RCC 7860 (cell line): ENCODE results near the gene C17orf50.

Experiments used
- DNase-seq: peaks from one replicate; pipeline ENCODE4 v3.0.0-alpha.2; 2015; ENCODE audit warnings: low spot score
- FAIRE-seq: peaks from 2 replicates; lab custom pipeline; 2012; peaks lifted over from hg19 to GRCh38; lab: Jason Lieb, UNC

C17orf50 gene

GRCh38 chr17:35780950-35781349 lies 20.3 kb downstream of the C17orf50 start:
- DNase-seq (no peak), FAIRE-seq (no peak)

DNA sequence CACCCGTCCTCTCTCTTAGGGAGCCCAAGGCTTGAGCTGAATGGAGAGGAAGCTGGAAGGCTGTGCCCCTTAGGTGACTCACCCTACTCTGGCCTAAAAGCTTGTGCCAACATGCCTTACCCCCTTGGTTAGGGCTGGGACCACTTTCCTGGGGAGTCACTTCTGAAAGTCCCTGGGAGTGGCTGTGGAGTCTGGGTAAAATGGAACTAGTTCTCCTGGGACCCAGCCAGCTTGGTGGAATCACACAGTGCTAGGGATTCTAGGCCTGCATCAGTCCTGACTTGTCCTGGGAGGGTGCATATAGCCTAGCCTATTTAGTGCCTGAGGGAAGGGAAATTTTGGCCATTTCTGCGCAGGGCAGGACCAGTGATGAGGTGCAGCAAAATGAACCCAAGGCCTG lies 24.2 kb downstream of the C17orf50 start:
- FAIRE-seq (no peak), DNase-seq (no peak)

- DNase-seq (no peak), FAIRE-seq (no peak)
Measured at GRCh38 chr17:35786941-35787432, 26.3 kb downstream of the C17orf50 start.

GRCh38 chr17:35788477-35789368 lies 28.0 kb downstream of the C17orf50 start:
- FAIRE-seq = no peak
- DNase-seq = peak; percentile 67

GRCh38 chr17:35790841-35791240 lies 30.2 kb downstream of the C17orf50 start:
- no peak for DNase-seq

DNA sequence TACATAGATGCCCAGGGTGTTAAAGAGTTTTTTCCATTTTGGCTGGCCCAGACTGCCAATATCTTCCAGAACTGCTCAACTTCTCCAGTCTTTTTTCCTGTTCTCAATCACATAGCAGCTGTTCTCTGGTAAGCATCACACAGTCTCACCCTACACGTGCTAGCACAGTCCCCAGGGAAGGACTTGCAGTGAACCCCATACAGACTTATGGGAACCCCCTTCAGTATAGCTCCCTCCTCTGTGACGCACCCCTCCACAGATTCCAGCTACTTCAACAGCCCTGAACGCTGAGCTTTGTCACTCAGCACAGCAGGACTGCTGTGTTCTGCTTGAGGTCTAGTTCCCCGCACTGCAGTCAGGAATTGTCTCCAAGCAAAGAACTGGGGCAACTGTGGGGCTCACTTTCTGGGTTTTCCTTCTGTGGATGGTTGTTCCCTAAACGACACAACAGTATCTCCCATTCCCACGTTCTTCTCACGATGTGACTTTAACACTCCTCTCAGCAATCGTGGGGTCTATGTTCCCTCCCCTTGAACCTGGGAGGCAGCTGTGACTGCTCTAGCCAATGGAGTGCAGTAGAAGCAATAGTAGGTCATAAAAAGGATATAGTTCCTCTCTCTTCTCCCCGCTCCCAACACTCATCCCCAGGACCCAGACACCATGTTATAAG lies 31.1 kb downstream of the C17orf50 start:
- FAIRE-seq = no peak
- no peak for DNase-seq

More at GRCh38 chr17:35790841-35791240, 30.2 kb downstream of the C17orf50 start:
- no peak for FAIRE-seq

DNA sequence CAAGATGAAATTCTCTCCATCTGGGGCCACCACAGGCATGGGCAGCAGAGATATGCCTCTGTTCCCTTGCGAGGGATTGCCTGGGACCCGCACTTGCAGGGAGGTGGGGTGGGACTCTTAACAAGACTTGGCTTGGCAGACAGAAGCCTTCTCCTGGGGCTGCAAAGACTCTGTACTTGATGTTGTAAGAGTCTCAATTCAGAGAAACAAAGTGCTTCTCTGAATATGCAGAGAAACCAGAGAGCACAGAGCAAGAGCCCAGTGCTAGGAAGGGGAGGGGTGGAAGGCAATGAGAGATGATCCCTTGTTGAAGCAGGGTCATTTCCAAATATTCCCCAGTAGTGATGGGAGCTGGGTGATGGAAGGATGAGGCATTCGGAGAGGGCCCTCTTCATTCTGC lies 32.6 kb downstream of the C17orf50 start:
- DNase-seq (no peak), FAIRE-seq (no peak)

GRCh38 chr17:35795007-35795870 lies 34.6 kb downstream of the C17orf50 start, which contains the start of gene MMP28:
Gene MMP28 (minus strand): TSS chr17:35795641. CDS start chr17:35795377, 264 bp downstream.
- no peak for DNase-seq
- FAIRE-seq = no peak

DNA sequence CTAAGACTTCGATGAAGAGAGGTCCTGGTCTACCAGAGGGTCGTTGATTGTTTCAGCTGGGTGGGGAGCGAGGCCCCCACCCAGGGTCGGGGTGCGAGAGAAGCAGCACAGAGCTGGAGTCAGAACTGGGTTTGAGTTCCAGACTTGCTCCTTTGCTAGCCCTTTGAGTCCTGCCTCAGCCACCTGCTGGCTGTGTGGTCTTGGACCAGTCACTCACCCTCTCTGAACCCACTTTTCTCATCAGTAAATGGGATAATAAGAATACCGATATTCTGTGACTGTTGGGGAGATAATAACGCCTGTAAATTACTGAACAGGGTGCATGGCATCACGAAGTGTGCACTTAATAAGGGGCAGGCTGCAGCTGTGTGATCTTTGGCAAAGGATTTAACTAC lies 35.2 kb downstream of the C17orf50 start:
- no peak for FAIRE-seq

GRCh38 chr17:35796942-35797341 lies 36.3 kb downstream of the C17orf50 start:
- no peak for FAIRE-seq
- no peak for DNase-seq

More for the DNA sequence above, 35.2 kb downstream of the C17orf50 start:
- DNase-seq = no peak

DNA sequence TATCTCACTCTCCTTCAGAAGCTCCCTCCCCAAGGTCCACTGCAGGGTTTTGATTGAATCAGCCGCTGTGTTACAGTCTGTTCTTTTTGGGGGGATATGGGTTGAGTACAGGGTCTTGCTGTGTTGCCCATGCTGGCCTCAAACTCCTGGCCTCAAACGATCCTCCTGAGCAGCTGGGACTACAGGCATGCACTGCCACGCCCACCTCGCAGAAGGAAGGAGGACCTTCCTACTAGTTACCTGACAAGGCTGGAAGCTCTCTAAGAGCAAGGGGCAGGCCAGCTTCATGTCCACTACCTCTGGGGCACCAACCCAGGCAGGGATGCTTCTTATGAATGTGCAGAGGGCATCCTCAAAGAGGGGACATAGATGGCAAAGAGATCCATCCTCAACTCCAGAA lies 36.7 kb downstream of the C17orf50 start:
- no peak for FAIRE-seq
- DNase-seq = no peak

- FAIRE-seq = no peak
Measured at GRCh38 chr17:35797918-35798317, 37.2 kb downstream of the C17orf50 start.

DNA sequence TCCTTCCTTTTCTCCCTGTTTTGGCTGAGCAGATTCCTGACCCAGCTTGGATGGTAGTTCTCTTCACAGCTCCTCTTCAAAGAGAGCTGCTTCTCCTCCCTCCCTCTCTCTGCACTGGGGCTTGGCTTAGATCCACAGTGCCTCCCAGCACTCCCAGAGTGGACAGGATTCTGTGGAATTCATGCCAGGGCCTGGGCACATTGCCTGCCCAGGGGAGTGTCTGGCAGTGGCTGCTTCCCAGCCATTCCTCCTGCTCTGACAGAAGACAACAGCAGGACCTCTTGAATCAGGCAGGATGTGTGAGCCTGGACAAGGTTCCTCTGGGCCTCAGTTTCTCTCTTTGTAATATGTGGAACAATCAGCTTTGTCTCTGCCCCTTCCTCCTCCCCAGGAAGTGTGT lies 39.3 kb downstream of the C17orf50 start:
- FAIRE-seq (no peak), DNase-seq (no peak)

More at GRCh38 chr17:35797918-35798317, 37.2 kb downstream of the C17orf50 start:
- DNase-seq = no peak

- no peak for DNase-seq
Measured at GRCh38 chr17:35801583-35802224, 41.0 kb downstream of the C17orf50 start.

GRCh38 chr17:35804658-35805192 lies 44.0 kb downstream of the C17orf50 start:
- DNase-seq (peak; percentile 75), FAIRE-seq (no peak)

More at GRCh38 chr17:35801583-35802224, 41.0 kb downstream of the C17orf50 start:
- FAIRE-seq = no peak

DNA sequence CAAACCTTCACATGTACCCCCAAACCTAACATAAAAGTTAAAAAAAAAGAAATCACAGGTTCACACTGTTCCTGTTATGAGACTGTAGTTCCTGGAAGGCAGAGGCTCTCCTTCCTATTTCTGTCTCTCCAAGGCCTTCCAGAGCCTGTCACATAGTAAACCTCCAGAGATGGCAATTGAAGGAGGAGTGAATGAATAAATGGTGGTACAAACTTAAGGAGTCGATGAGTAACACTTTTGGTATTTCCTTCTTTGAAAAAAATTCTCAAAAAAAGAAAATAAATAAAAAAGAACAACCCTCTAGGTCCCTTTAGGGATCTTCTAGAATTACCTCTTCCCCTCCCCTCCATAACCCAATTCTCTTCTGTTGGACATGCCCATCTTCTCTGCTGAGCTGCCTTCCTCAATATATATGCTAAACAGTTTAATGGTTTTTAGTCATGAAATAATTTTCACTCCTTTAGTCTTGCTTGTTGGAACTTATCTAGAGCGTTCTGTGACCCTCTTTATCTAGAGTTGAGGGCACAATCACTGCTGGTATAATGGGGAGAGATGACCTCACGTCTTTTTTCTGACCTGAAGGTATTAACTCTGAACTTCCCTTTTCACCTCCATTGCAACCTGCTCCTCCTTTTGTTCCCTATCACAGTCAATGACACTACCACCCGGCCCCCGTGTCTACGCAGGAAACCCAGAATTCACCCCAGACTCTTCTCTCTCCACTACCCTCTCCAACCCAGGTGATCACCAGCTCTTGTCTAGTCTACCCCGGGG lies 46.9 kb downstream of the C17orf50 start:
- FAIRE-seq (no peak), DNase-seq (no peak)

DNA sequence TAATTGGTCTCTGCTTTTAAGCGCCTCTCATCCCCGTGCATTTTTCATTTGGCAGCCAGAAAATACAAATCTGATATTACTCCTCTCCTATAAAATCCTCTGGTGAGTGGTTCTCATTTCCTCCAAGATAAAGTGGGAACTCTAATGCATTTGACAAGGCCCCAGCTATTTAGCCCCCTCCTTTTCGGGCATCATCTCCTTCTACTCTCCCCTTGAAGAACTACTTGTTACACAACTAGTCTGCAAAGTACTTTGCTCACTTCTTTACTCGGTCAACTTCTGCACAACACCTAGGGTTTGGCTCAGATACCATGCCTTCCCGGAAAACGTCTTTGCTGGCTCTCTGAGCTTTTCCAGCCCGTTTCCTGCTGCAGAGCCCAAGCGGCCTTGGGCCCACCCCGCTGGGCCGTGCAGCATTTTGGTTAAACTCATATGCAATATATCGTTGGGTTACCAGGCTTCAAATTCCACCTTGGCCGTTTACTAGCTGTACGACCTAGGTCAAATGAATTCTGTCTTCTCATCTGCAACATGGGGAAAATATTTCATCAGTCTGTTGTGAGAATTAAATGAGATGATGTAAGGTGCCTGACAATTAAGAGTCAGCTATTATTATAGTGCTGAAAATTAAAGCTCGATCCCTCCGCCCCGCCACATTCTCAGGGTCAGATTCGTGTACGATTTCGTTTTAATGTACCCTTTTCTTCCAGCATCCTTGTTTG lies 47.7 kb downstream of the C17orf50 start:
- FAIRE-seq (no peak), DNase-seq (no peak)
